CD4-positive, alpha-beta memory T cell (primary cell): ENCODE data around the gene ACOT12. TPM values are rescaled to one million over a fixed set of nuclear protein-coding genes. Genes with fewer than 3 reads are reported as not detected.

Source experiments
- CTCF ChIA-PET: fragments of 350-600 bp; sonication (Branson Sonifier 250); formaldehyde crosslinking; loops from one replicate; lab custom pipeline; 2021; ENCODE audit warnings: inconsistent platforms; ENCODE audit not compliant: partially characterized antibody; lab: Charles Lee
- POLR2A ChIA-PET: fragments of 350-600 bp; sonication (Branson Sonifier 250); formaldehyde crosslinking; loops from one replicate; lab custom pipeline; 2021; ENCODE audit not compliant: partially characterized antibody; lab: Charles Lee
- DNase-seq, 5 donors: peaks; one replicate each; pipeline versions ENCODE4 v3.0.0 to v3.0.0-alpha.2; 2020 to 2022; ENCODE audit warnings: mixed read lengths in 1 of 5
- H3K27ac ChIP-seq: one replicate; pipeline ENCODE4 v1.7.0; 2013; ENCODE audit warnings: low read depth, low read length
- H3K27me3 ChIP-seq: 2 replicates; pipeline ENCODE4 v1.7.0; 2013; ENCODE audit warnings: mild to moderate bottlenecking, low read length, moderate library complexity; ENCODE audit not compliant: insufficient read depth
- H3K36me3 ChIP-seq: 2 replicates; pipeline ENCODE4 v1.7.0; 2013; ENCODE audit warnings: mild to moderate bottlenecking, low read length, moderate library complexity; ENCODE audit not compliant: insufficient read depth
- H3K4me1 ChIP-seq: 2 replicates; pipeline ENCODE4 v1.7.0; 2013; ENCODE audit warnings: mild to moderate bottlenecking, low read length, moderate library complexity; ENCODE audit not compliant: insufficient read depth
- H3K4me3 ChIP-seq, 2 donors: one replicate each; pipeline ENCODE4 v1.7.0; 2013; ENCODE audit warnings: low read length in 2 of 2, mild to moderate bottlenecking in 1 of 2
- H3K9me3 ChIP-seq, 2 donors: one replicate each; pipeline ENCODE4 v1.7.0; 2013; ENCODE audit warnings: low read length in 2 of 2, control low read depth in 1 of 2; ENCODE audit not compliant: control insufficient read depth in 1 of 2
- H3K27ac Mint-ChIP-seq, 7 donors: one replicate each; pipeline ENCODE4 v1.8.0; 2020 to 2021; ENCODE audit warnings: mixed read lengths in 7 of 7, mild to moderate bottlenecking in 6 of 7, inconsistent platforms in 3 of 7, moderate library complexity in 3 of 7
- H3K27me3 Mint-ChIP-seq, 2 donors: one replicate each; pipeline ENCODE4 v1.8.0; 2020 to 2021; ENCODE audit warnings: mixed read lengths in 2 of 2
- H3K36me3 Mint-ChIP-seq, 2 donors: one replicate each; pipeline ENCODE4 v1.8.0; 2020 to 2021; ENCODE audit warnings: mixed read lengths in 2 of 2, inconsistent platforms in 1 of 2, mild to moderate bottlenecking in 1 of 2
- H3K4me1 Mint-ChIP-seq, 4 donors: one replicate each; pipeline ENCODE4 v1.8.0; 2020 to 2021; ENCODE audit warnings: mixed read lengths in 4 of 4, mild to moderate bottlenecking in 1 of 4
- H3K4me3 Mint-ChIP-seq, 8 donors: one replicate each; pipeline ENCODE4 v1.8.0; 2020 to 2021; ENCODE audit warnings: mixed read lengths in 8 of 8, mild to moderate bottlenecking in 7 of 8, moderate library complexity in 6 of 8, inconsistent platforms in 3 of 8
- H3K9me3 Mint-ChIP-seq, 8 donors: one replicate each; pipeline ENCODE4 v1.8.0; 2020 to 2021; ENCODE audit warnings: mixed read lengths in 8 of 8, mild to moderate bottlenecking in 5 of 8, inconsistent platforms in 3 of 8, moderate library complexity in 1 of 8
- intact Hi-C: fragments of 100-400 bp; cut with micrococcal nuclease; formaldehyde crosslinking; loops from one replicate; pipeline ENCODE4 v1.15.1; 2023
- polyA plus RNA-seq, 2 donors: library from polyadenylated mRNA; unstranded; fragments of 300-500 nt; fragmentation: Illumina TruSeq; gene quantifications; one replicate each; pipeline ENCODE4 v1.2.3, GENCODE V29; 2021
- total RNA-seq, 2 experiments: library from RNA; stranded (reverse); gene quantifications; one replicate each; pipeline ENCODE4 v1.2.3, GENCODE V29; 2021

ACOT12 gene
- total and polyA plus RNA-seq, 4 experiments from 2014 or later, result 0.41 TPM; not detected in 3

GRCh38 chr5:81290146-81290545, 103.8 kb downstream of the ACOT12 start:
- no peak for DNase-seq
- no peak overlapping the region for H3K4me3 ChIP-seq
- no peak overlapping the region for H3K27ac ChIP-seq
- intact Hi-C loops, result no loop called here
- H3K27me3 ChIP-seq, result no peaks in the 10 kb centered on the region
- no peaks in the 10 kb centered on the region for H3K9me3 ChIP-seq
- peaks cover 32% of the 10 kb centered on the region for H3K4me1 ChIP-seq
- POLR2A ChIA-PET, result no interaction called here
- Mint-ChIP-seq H3K27ac (peak overlapping the region in 2 of 7 donors; percentile 9 to 11), H3K27me3 (no peaks in the 10 kb centered on the region), H3K9me3 (peaks cover 7 to 19% (median 13%) of the 10 kb centered on the region in 8 donors), H3K4me3 (no peak overlapping the region), H3K4me1 (peaks cover 40 to 69% (median 58%) of the 10 kb centered on the region in 4 donors), H3K36me3 (peaks cover 21 to 28% of the 10 kb centered on the region in 2 donors)
- no peaks in the 10 kb centered on the region for H3K36me3 ChIP-seq
- CTCF ChIA-PET, result interaction anchor here (1.4 kb wide), 1 partner anchor 9 kb away, joined by 5 read pairs; no protein-coding TSS in a partner anchor

- no peak overlapping the region for H3K4me3 ChIP-seq
- H3K4me1 Mint-ChIP-seq, result peaks cover 35 to 66% (median 53%) of the 10 kb centered on the region in 4 donors
- no peaks in the 10 kb centered on the region for H3K27me3 Mint-ChIP-seq
- H3K36me3 Mint-ChIP-seq, result peaks cover 12 to 24% of the 10 kb centered on the region in 2 donors
- POLR2A ChIA-PET, result interaction anchor here (1.0 kb wide), 1 partner anchor 14 kb away, joined by 4 read pairs; no protein-coding TSS in a partner anchor
- no peaks in the 10 kb centered on the region for H3K9me3 ChIP-seq
- intact Hi-C loops, result no loop called here
- CTCF ChIA-PET, result interaction anchor here (0.7 to 4.4 kb wide), 2 partner anchors 11 to 138 kb away, joined by 4 to 20 read pairs; no protein-coding TSS in a partner anchor
- peak overlapping the region in 6 of 8 donors; percentile 14 to 62 (median 40) for H3K4me3 Mint-ChIP-seq
- DNase-seq, result no peak
- peak overlapping the region in 1 of 7 donors; percentile 29 for H3K27ac Mint-ChIP-seq
- H3K27ac ChIP-seq, result no peak overlapping the region
- no peaks in the 10 kb centered on the region for H3K36me3 ChIP-seq
- no peaks in the 10 kb centered on the region for H3K27me3 ChIP-seq
- H3K4me1 ChIP-seq, result peaks cover 32% of the 10 kb centered on the region
- peaks cover 4 to 16% (median 10%) of the 10 kb centered on the region in 8 donors for H3K9me3 Mint-ChIP-seq
Measured at GRCh38 chr5:81288021-81288433, 105.9 kb downstream of the ACOT12 start.

GRCh38 chr5:81286059-81286617, 107.8 kb downstream of the ACOT12 start:
- Mint-ChIP-seq H3K36me3 (peaks cover 2 to 16% of the 10 kb centered on the region in 2 donors), H3K9me3 (peaks cover 0 to 8% (median 4%) of the 10 kb centered on the region in 8 donors), H3K27me3 (no peaks in the 10 kb centered on the region), H3K4me3 (peak overlapping the region in 1 of 8 donors; percentile 43), H3K27ac (no peak overlapping the region), H3K4me1 (peaks cover 24 to 51% (median 40%) of the 10 kb centered on the region in 4 donors)
- POLR2A ChIA-PET, result interaction anchor here (0.6 kb wide), 1 partner anchor 1766 kb away, joined by 3 read pairs; no protein-coding TSS in a partner anchor
- H3K4me3 ChIP-seq, result no peak overlapping the region
- peaks cover 25% of the 10 kb centered on the region for H3K4me1 ChIP-seq
- no peaks in the 10 kb centered on the region for H3K9me3 ChIP-seq
- CTCF ChIA-PET, result interaction anchor here (0.7 to 4.4 kb wide), 2 partner anchors 13 to 295 kb away, joined by 3 to 20 read pairs; no protein-coding TSS in a partner anchor
- no peak for DNase-seq
- H3K27me3 ChIP-seq, result no peaks in the 10 kb centered on the region
- H3K36me3 ChIP-seq, result no peaks in the 10 kb centered on the region
- H3K27ac ChIP-seq, result no peak overlapping the region
- intact Hi-C loops, result no loop called here

GRCh38 chr5:81283976-81284375, 110.0 kb downstream of the ACOT12 start:
- CTCF ChIA-PET, result interaction anchor here (0.9 kb wide), 1 partner anchor 15 kb away, joined by 3 read pairs; no protein-coding TSS in a partner anchor
- intact Hi-C loops, result no loop called here
- Mint-ChIP-seq H3K27me3 (no peaks in the 10 kb centered on the region), H3K36me3 (peaks cover 6% of the 10 kb centered on the region in 2 donors), H3K27ac (no peak overlapping the region), H3K4me3 (no peak overlapping the region), H3K4me1 (peaks cover 12 to 29% (median 23%) of the 10 kb centered on the region in 4 donors), H3K9me3 (peaks cover 0 to 8% (median 0%) of the 10 kb centered on the region in 8 donors)
- POLR2A ChIA-PET, result no interaction called here
- Histone ChIP-seq H3K4me1 (peaks cover 16% of the 10 kb centered on the region), H3K9me3 (no peaks in the 10 kb centered on the region), H3K27ac (no peak overlapping the region), H3K27me3 (no peaks in the 10 kb centered on the region), H3K36me3 (no peaks in the 10 kb centered on the region), H3K4me3 (no peak overlapping the region)
- no peak for DNase-seq

Other genes starting within 250 kb of the ACOT12 start
- not detected for gene CKMT2, start 160.8 kb downstream of the ACOT12 start, total RNA-seq
- gene CKMT2, start 160.8 kb downstream of the ACOT12 start, polyA plus RNA-seq, result not detected
- 10 to 100 TPM; 25.2 to 26.1 TPM for gene ZCCHC9, start 92.5 kb downstream of the ACOT12 start, total RNA-seq
- 10 to 100 TPM; 20.0 to 25.2 TPM for gene ZCCHC9, start 92.5 kb downstream of the ACOT12 start, polyA plus RNA-seq